Renal cortex interstitium (tissue), 15 donors: ENCODE measurements around the gene E2F8. TPM values are rescaled to one million over a fixed set of nuclear protein-coding genes. Genes with fewer than 3 reads are reported as not detected.
"Not testable (repeated sequence)": the region's sequence is repeated elsewhere in the genome, so short reads cannot be mapped to it uniquely, and the experiment has no call there.

ENCODE experiments used
- DNase-seq, 11 donors: peaks; one replicate each; pipeline ENCODE4 v3.0.0-alpha.2; 2013; ENCODE audit warnings: low read depth in 9 of 11, low spot score in 4 of 11; ENCODE audit errors: extremely low read depth in 1 of 11
- long read RNA-seq, 16 experiments: transcript quantifications; one replicate each; lab custom pipeline, GENCODE V29; 2026
- polyA plus RNA-seq, 3 donors: library from polyadenylated mRNA; unstranded; fragments of 120-200 nt; gene quantifications; one replicate each; pipeline ENCODE4 v1.2.1, GENCODE V29; 2013; ENCODE audit not compliant: insufficient read length in 3 of 3

Gene E2F8, protein sequence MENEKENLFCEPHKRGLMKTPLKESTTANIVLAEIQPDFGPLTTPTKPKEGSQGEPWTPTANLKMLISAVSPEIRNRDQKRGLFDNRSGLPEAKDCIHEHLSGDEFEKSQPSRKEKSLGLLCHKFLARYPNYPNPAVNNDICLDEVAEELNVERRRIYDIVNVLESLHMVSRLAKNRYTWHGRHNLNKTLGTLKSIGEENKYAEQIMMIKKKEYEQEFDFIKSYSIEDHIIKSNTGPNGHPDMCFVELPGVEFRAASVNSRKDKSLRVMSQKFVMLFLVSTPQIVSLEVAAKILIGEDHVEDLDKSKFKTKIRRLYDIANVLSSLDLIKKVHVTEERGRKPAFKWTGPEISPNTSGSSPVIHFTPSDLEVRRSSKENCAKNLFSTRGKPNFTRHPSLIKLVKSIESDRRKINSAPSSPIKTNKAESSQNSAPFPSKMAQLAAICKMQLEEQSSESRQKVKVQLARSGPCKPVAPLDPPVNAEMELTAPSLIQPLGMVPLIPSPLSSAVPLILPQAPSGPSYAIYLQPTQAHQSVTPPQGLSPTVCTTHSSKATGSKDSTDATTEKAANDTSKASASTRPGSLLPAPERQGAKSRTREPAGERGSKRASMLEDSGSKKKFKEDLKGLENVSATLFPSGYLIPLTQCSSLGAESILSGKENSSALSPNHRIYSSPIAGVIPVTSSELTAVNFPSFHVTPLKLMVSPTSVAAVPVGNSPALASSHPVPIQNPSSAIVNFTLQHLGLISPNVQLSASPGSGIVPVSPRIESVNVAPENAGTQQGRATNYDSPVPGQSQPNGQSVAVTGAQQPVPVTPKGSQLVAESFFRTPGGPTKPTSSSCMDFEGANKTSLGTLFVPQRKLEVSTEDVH
- polyA plus RNA-seq = 1 to 10 TPM; 7.4 to 9.3 (median 8.0) TPM
- long read RNA-seq, donor 1 = 0 reads
- long read RNA-seq, donor 2 = 0 reads
- long read RNA-seq, donor 3, partial matches to known transcripts = 0 of 1 reads
- long read RNA-seq, donor 3, other reads (novel, unspliced or antisense) = 0 of 1 reads
- long read RNA-seq, donor 4 = 0 reads
- long read RNA-seq, donor 5 = 0 reads
- long read RNA-seq, donor 6, partial matches to known transcripts = 0 of 1 reads
- long read RNA-seq, donor 6, other reads (novel, unspliced or antisense) = 0 of 1 reads
- long read RNA-seq, donor 7 = 0 reads
- long read RNA-seq, donor 8, partial matches to known transcripts = 0 of 1 reads
- long read RNA-seq, donor 8, other reads (novel, unspliced or antisense) = 0 of 1 reads
- long read RNA-seq, donor 9, partial matches to known transcripts = 0 of 1 reads
- long read RNA-seq, donor 9, other reads (novel, unspliced or antisense) = 0 of 1 reads
- long read RNA-seq, donor 10, partial matches to known transcripts = 0 of 1 reads
- long read RNA-seq, donor 10, other reads (novel, unspliced or antisense) = 0 of 1 reads
- long read RNA-seq, donor 11 = 0 reads
- long read RNA-seq, donor 12 = 0 reads
- long read RNA-seq, donor 13 = 0 reads
- long read RNA-seq, donor 14 = 0 reads
- long read RNA-seq, donor 15 = 0 reads
- long read RNA-seq, donor 16 = 0 reads

DNA sequence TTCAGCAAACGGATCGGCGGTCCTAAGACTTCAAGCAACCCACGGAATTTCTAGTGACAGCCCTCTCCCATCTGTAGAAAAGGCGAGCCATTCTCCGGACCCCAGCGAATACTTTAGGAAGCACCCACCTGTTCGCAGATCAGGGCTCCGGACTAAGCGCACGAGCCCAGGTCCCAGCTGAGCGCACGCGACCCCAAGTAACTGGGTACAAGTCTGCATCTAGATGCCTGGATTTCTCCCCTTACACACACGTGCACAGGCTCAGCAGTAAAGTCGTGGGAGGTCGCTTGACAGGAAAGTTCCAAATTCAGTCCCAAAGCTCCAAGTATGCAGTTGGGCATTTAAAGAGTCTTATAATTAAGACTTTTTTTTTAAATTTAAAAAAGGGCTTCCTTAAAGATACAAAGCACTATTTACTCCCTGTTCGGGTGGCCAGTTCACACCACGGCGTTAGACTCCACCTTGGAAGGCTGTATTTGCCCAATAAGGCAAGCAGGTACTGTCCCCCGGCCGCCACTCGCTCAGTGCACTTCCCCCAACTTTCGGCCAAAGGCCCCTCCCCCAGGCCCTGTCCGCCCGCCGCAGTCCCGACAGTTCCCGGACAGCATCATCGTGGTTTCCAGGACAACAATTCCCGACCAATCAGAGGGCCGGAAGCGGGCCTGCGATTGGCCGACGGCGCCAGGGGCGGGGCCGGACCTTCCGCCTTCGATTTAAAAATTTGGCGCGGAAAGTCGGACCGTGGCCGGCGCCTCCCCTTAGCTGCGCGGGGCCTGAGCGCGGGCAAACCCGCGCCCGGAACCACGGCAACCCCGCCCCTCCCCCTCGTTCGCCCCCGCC is at the start of gene E2F8:
E2F8 (minus strand) TSS at position 526 of the 840 bp plus-strand sequence. CDS start 824 bp downstream, outside the sequence.
- DNase-seq = peak; percentile 85 to 95 (median 92)

DNA sequence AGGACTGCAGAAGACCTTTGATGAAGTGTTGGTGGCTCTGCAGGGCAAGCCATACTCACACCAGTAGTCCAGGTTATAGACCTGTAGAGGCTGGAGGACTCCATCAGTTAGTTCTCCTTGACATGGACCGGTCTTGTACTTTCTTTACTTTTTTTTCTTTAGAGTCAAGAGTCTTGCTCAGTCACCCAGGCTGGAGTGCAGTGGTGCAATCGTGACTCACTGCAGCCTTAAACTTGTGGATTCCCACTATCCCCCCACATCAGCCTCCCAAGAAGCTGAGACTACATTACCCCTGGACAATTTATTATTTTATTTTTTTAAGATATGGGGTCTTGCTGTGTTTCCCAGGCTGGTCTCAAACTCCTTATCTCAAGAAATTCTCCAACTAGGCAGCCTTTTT is 49.6 kb upstream of the E2F8 start:
- no peak for DNase-seq

DNA sequence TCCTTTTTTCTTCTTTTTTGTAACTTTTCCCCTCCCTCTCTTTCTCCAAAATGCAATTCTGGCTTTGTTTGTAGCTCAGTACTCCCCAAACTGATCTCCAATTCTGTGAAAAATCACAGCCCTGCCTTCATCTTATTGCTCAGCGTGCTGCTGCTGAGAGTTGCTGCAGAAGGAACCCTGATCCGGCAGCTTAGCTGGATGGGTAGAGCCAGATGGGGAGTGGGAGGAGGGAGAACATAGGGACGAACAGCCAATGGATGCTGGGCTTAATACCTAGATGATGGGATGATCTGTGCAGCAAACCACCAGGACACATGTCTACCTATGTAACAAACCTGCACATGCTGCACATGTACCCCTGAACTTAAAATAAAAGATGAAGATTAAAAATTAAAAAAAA is 47.5 kb upstream of the E2F8 start:
- DNase-seq = no peak

DNA sequence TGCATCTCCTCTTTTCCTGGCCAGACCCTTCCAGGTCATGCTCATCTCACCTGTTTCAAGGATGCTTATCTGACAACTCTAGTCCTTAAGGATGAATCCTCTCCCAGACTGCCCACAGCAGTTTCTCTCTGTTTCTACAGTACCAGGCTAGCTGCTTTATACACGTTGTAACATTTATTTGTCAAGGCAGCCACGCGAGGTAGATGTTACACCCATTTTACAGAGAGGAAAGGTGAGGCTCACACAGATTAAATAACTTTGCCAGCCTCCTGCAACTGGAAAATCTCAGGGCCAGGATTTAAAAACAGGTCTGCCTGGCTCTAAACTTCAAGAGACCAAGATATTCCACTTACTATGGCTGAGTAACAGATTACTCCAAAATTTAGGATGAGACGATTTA is 45.7 kb upstream of the E2F8 start:
- DNase-seq = no peak

DNA sequence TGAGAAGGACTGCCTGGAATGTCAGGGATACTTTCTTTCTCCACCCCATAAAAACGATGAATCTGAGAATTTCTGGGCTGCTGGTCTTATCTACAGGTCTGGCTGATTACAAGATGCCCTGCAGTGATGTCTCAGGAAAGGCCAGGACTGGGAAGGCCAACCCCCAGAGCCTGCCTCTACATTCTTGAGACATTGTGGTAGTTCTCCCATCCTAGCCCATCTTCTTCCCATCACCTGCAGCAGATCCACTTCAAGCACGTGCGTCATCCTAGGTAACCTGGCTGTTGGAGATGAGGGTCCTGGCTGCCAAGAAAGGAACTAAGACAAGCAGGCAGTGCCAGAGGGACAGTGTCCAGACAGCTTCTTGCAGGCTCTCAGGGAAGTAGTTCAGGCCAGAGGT is 44.1 kb upstream of the E2F8 start:
- DNase-seq = no peak

DNA sequence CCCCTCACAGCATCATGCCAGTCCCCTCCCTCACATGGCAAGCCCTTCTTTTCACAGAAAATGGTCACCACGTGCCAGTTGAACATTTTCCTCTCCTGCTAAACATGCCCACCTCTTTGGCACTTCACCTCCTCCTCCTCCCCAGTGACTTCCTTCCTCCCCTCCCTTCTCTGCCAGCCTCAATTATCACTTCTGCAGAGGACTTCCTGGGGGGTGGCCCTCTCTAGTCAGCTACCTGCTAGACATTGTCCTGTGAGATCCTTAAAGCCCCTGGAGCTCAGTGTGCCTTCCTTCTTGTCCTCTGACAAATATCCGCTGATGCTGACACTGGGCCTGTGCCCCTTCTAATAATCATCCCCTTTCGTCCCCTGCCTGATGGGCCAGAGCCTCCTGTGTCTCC is 43.2 kb upstream of the E2F8 start:
- DNase-seq = no peak

DNA sequence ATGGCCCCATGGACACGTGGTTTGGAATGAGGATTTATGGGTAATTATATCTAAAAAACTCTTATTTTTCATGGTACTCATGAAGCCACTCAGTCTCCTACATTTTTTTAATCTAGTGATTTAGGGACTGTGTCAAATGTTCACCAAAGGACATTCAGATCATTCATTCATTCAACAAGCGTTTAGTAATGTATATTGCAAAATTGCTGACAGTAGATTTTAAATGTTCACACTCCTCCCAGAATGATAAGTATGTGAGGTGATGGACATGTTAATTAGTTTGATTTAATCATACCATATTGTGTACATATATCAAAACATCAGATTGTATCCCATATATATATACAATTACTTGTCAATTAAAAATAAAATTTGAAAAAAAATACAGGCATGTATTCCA is 40.8 kb upstream of the E2F8 start:
- no peak for DNase-seq

DNA sequence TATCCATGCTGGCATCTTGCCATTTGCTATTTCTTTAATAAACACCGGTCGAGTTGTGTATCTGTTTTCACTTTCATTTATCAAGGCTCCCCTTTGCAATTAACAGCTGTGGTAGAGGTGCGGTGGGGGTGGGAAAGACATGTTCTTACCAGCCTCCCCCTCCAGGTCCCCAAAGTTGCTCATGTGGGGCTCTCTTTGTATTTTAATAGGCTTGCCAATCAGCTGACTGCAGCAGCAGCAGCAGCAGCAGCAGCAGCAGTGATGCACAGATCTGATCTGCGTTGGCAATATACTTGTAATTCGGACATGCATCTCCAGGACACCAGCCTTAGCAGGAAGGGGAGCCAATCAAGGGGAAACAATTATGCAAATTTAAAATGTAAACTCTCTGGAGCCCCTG is 40.3 kb upstream of the E2F8 start:
- DNase-seq = no peak

DNA sequence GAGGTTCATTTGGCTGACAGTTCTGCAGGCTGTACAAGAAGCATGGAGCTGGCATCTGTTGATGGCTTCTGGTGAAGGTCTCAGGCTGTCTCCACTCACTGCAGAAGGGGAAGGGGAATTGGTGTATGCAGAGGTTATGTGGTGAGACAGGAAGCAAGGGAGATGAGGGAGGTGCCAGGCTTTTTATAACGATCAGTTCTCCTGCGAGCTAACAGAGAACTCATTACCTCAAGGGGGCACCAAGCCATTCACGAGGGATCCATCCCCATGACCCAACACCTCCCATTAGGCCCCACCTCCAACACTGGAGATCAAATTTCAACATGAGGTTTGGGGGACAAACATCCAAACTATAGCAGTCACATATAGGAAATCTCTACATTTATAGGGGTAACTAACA is 38.7 kb upstream of the E2F8 start:
- no peak for DNase-seq

DNA sequence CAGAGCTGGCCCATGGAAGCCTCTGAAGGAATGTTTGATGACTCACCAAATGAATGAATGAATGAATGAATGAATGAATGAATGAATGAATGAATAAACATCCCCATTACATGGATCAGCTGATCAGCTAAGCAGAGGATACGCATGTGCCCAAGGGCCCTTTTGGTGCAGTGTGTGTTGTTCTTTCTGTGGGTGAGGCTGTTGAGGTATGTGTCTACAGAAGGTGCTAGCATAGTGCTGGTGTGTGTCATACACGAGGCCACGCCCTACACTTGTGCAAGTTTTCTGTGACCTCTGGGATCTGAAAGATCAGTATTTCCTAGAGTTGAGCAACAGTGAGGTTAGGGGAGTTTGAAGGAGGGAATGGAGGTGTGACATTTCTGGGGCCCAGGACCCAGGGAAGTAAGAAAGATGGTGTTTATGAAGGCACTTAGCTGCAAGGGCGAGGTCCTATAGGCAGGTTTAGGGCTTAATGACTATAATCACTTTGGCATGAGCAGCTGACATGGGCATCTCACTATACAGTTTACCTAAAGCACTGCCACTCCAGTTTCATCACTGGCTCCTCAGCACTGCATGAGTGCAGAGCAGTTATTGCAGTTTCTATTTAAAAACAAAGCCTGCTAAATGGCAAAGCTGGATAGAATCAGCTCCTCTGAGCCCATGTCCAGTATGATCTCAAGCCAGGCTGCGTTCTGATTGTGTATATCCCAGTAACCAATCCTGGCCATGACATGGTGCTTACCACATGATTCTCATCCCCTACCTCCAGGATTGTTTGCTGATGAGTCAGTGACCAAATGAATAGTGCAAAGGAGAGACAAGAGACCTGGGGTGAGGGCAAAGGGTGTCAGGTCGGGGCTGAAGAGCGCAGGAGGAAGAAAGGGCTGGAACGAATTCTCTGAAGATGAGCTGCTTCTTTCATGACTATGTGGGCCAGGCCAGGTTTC is 36.4 kb upstream of the E2F8 start:
- no peak for DNase-seq

DNA sequence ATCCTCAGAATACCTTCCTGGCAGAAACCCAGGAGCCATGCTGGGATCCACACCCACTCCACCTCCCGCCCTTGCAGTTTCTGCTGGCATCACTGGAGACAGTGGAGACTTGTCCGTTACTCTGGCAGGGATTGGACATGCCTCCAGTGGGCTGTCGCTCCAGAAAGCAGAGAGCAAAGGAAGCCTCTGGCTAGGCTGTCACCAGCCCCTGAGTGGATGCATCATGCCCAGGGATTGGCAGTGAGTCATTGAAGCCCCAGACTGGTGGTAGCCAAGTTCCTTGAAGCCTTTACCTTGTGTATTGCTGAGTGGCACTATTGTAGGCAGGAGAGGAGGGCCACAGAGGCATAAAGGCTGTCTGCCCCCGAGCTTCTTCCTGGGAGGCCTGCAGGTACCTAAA is 34.8 kb upstream of the E2F8 start:
- no peak for DNase-seq

DNA sequence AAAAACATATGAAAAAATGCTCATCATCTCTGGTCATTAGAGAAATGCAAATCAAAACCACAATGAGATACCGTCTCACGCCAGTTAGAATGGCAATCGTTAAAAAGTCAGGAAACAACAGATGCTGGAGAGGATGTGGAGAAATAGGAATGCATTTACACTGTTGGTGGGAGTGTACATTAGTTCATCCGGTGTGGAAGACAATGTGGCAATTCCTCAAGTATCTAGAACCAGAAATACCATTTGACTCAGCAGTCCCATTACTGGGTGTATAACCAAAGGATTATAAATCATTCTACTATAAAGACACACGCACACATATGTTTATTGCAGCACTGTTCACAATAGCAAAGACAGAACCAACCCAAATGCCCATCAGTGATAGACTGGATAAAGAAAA is 32.5 kb upstream of the E2F8 start:
- not testable (repeated sequence) for DNase-seq

DNA sequence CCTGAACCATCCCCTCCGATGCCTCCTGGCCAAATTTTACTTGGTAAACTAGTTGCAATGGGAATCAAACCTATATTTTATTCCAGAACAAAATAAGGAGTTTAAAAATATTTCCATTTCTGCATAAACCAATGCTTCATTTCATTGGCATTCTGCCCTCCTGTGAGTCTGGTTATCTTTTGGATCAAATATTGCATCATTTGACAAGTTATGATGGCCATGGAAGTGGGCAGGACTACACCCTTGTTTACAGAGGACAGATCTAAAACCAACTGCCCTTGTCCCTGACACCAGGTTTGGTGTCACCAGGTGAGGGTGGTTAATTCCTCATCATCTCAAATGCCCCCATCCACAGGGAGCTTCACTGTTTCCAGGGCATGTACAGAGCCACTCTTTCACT is 28.2 kb upstream of the E2F8 start:
- DNase-seq = no peak

DNA sequence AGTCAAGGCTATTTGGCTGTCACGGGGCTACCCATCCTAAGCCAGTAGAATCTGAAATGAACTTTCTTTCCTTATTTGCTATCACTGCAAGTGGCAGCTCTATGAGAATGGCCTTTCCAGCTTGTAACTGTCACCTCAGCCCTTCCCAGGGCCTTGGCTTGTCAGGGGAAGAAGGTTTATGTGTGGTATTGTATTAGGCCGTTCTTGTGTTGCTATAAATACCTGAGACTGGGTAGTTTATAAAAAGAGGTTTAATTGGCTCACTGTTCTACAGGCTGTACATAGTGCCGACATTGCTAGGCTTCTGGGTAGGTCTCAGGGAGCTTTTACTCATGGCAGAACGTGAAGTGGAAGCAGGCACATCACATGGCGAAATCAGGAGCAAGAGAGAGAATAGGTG is 26.8 kb upstream of the E2F8 start:
- no peak for DNase-seq

DNA sequence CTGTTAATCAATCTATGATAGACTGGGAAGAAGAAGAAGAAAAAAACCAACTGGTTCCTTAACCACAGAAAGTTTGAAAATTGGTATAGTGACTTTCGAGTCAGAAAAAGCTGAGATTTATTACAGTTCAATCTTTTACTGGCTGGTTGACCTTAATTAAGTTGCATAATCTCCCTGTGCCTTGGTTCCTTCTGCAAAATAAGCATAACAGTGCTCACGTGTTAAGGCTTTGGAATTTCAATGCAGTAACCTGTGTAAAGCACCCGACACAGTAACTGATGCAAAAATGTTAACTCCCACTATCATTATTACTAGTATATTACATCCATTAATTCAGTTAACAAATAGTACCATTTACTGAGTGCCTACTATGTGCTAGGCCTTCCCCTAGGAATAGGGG is 22.6 kb upstream of the E2F8 start:
- no peak for DNase-seq

DNA sequence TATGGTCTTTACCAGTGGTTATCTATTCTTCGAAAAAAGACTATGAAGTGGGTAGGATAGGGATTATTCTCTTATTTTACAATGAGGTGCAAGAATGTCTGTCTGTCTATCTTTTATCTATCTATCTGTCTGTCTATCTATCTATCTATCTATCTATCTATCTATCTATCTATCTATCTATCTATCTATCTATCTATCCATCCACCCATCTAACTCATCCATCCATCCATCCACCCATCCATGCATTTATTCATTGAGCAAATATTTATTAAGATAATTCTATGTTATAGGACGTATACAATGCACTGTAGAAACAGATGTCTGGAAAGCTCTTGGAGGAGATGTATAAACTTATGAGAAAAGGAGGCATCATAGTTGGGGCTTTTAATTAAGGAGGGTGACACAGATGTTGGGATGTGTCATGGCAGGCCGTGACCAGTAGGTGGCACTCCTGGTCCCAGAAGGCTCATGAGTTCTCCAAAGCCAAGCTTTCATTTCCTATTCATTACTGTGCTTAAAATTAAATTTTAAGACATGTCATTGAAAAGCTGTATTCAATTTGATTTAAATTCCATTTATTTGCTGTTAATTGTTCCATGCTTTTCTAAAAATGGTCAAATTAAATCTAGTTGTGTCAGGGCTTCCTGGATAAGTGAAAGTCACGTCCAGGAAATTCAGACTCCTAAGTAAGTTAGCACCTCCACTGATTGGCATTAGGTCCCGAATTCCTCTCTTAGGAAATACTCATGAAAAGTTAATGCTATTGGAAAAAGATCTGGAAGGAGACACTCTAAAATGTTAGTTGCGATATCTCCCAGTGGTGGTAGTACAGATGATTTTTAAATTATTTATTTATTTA is 19.0 kb upstream of the E2F8 start:
- DNase-seq = peak in 3 of 11 donors; percentile 26 to 48 (median 39)
